Breast epithelium (tissue), 3 donors: ENCODE data around the gene PRIM2.

Experiments used
- CTCF ChIP-seq, 3 donors: fragments of 450-650 bp; IDR thresholded peaks; one replicate each; pipeline ENCODE4 v1.5.1; 2016 to 2017; ENCODE audit warnings: antibody characterized with exemption in 3 of 3, mild to moderate bottlenecking in 3 of 3, moderate library complexity in 3 of 3
- POLR2A ChIP-seq: fragments of 450-650 bp; IDR thresholded peaks from one replicate; pipeline ENCODE4 v1.6.1; 2016; ENCODE audit warnings: antibody characterized with exemption, mild to moderate bottlenecking, moderate library complexity

- TF ChIP-seq POLR2A (no peak), CTCF (IDR thresholded peaks at IDR 0.05) (no peak)
These were observed 15.7 kb upstream of the PRIM2 start for GRCh38 chr6:57301757-57302156.
